ENCODE data around the gene PLEKHA7. TPM values are rescaled to one million over a fixed set of nuclear protein-coding genes. Genes with fewer than 3 reads are reported as not detected.

PLEKHA7 gene
- total RNA-seq, 1 experiment from 2014 or later: 18.4 TPM

DNA sequence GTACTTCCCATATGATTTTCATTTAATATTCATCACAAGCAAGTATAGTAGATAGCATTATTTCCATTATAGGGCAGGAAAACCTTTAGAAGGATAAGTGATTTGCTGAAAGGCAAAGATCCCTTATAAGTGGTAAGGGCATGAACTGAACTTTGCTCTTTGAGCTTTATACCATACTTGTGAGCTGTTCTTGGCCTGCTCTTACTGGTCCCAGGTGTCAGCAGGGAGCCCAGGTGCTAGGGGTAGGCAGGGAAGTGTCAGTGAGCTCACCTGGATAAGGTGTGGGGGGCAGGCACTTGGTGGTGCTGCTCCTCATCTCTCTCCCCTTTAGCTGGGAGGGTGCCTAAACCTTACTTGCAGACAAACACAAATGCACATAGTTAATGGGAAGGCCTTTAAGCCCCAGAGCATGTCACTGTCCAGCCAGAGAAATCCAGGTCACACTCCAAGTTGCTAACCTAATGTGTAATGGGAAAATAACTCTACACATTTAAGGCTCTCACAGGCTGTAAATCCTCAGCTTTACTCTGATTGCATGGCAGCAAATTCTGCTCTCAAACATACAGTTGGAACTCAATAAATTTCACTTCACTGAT is 114.4 kb downstream of the PLEKHA7 start:
- no peak overlapping the region for H3K4me3 ChIP-seq (ENCODE audit: low read length)
- H4K20me1 ChIP-seq (ENCODE audit: low read length): no peaks in the 10 kb centered on the region
- H3K9me3 ChIP-seq (ENCODE audit: low read length): no peaks in the 10 kb centered on the region
- DNase-seq (no peak), ATAC-seq (no peak)
- H3K9me2 ChIP-seq (replicated peaks; ENCODE audit: low read length): no peaks in the 10 kb centered on the region
- H3K4me2 ChIP-seq (ENCODE audit: low read length): no peak overlapping the region
- no peaks in the 10 kb centered on the region for H3K27me3 ChIP-seq (ENCODE audit: low read length)
- no peaks in the 10 kb centered on the region for H3K36me3 ChIP-seq (ENCODE audit: low read depth, low read length)
- no TSS peak for BruUV-seq (replicated peaks)
- H3F3A ChIP-seq (ENCODE audit: low read length, unreplicated experiment): no peaks in the 10 kb centered on the region
- CTCF ChIA-PET: no interaction called here
- intact Hi-C loops (cut with micrococcal nuclease): no loop called here
- H3K27ac ChIP-seq (ENCODE audit: low read length): no peak overlapping the region
- TF ChIP-seq EZH2 (IDR thresholded peaks at IDR 0.05; ENCODE audit: low read length, unreplicated experiment) (no peak), EZH2phosphoT487 (IDR thresholded peaks at IDR 0.05; ENCODE audit: borderline replicate concordance, low read length) (no peak)
- TF ChIP-seq, protein P1, sequence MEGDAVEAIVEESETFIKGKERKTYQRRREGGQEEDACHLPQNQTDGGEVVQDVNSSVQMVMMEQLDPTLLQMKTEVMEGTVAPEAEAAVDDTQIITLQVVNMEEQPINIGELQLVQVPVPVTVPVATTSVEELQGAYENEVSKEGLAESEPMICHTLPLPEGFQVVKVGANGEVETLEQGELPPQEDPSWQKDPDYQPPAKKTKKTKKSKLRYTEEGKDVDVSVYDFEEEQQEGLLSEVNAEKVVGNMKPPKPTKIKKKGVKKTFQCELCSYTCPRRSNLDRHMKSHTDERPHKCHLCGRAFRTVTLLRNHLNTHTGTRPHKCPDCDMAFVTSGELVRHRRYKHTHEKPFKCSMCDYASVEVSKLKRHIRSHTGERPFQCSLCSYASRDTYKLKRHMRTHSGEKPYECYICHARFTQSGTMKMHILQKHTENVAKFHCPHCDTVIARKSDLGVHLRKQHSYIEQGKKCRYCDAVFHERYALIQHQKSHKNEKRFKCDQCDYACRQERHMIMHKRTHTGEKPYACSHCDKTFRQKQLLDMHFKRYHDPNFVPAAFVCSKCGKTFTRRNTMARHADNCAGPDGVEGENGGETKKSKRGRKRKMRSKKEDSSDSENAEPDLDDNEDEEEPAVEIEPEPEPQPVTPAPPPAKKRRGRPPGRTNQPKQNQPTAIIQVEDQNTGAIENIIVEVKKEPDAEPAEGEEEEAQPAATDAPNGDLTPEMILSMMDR (conservative IDR thresholded peaks at IDR 0.05; ENCODE audit: low read depth, low read length): no peak
- H2AFZ ChIP-seq (ENCODE audit: low read length): no peak overlapping the region
- POLR2A ChIA-PET (ENCODE audit: unreplicated experiment): no interaction called here
- H3K9ac ChIP-seq (ENCODE audit: low read length): no peak overlapping the region
- H3K79me2 ChIP-seq (ENCODE audit: low read length): peaks cover 28% of the 10 kb centered on the region
- H3K4me1 ChIP-seq (ENCODE audit: insufficient read depth, low read length): peaks cover 28% of the 10 kb centered on the region

DNA sequence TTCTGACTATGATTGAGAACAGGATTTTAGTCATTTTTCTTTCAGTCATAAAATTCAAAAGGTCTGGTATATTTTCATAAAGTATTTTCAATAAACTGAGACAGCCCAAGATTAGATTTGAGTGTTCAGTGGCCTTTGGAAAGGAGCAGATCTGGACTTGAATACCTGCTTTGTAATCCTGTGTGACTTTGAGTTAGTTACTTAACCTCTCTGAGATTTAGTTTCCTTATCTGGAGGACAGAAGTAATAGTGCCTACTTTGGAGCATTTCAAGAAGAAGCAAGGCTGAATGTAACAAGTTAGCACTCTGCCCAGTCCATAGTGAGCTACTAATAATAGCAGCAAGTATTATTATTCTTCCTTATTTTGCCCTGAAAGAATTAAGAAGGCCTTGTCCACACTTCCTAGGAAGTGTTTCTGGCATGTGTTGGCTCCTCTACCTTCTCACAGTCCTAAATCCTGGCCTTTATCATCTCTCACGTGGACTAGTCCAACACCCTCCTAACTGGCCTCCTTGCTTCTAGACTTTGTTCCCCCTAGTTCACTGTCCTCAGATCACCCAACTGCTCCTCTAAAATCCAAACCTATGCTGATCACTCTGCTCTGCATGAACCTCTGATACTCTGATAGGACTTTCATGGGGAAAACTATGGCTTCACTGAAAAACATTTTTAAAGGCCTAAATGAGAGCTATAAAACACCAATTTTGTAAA is 115.8 kb downstream of the PLEKHA7 start:
- BruUV-seq (replicated peaks): no TSS peak
- Histone ChIP-seq H3F3A (ENCODE audit: low read length, unreplicated experiment) (no peaks in the 10 kb centered on the region), H3K9ac (ENCODE audit: low read length) (no peak overlapping the region), H3K9me3 (ENCODE audit: low read length) (no peaks in the 10 kb centered on the region), H3K36me3 (ENCODE audit: low read depth, low read length) (no peaks in the 10 kb centered on the region), H3K27me3 (ENCODE audit: low read length) (no peaks in the 10 kb centered on the region), H4K20me1 (ENCODE audit: low read length) (no peaks in the 10 kb centered on the region), H3K4me1 (ENCODE audit: insufficient read depth, low read length) (peaks cover 32% of the 10 kb centered on the region), H3K27ac (ENCODE audit: low read length) (no peak overlapping the region), H3K4me2 (ENCODE audit: low read length) (no peak overlapping the region), H3K79me2 (ENCODE audit: low read length) (peaks cover 18% of the 10 kb centered on the region), H3K4me3 (ENCODE audit: low read length) (no peak overlapping the region), H2AFZ (ENCODE audit: low read length) (no peak overlapping the region), H3K9me2 (replicated peaks; ENCODE audit: low read length) (no peaks in the 10 kb centered on the region)
- CTCF ChIA-PET: no interaction called here
- intact Hi-C loops (cut with micrococcal nuclease): no loop called here
- DNase-seq (no peak), ATAC-seq (no peak)
- POLR2A ChIA-PET (ENCODE audit: unreplicated experiment): no interaction called here
- TF ChIP-seq EZH2phosphoT487 (IDR thresholded peaks at IDR 0.05; ENCODE audit: borderline replicate concordance, low read length) (no peak), EZH2 (IDR thresholded peaks at IDR 0.05; ENCODE audit: low read length, unreplicated experiment) (no peak)
- TF ChIP-seq, protein P1 (conservative IDR thresholded peaks at IDR 0.05; ENCODE audit: low read depth, low read length): no peak

DNA sequence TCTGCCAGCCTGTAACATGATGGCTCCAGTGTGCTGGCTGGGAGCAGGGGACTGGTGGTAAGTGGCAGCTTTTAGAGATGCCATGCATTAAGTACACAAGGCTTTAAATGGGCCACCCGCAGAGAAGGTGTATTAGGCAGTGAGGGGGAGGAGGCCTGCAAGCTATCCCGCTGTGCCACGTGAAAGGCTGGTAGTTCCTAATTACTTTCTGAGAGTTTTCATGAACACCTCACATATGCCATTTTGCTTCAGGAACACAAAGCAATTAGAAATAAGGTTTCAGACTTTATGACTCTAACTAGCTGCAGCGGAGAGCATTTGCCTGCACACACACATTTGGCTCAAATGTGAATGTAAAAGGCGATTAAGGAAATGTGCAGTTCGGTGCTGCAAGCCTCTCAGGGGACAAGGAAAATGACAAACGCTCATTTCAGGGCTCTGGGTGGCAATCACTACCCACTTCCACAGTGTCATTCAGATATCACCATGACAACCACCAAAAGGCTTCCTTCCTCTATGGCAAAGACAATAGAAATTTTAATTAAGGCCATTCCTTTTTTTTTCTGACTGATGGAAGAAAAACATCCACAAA is 116.6 kb downstream of the PLEKHA7 start:
- peaks cover 15% of the 10 kb centered on the region for H3K79me2 ChIP-seq (ENCODE audit: low read length)
- no peak overlapping the region for H3K4me2 ChIP-seq (ENCODE audit: low read length)
- no peaks in the 10 kb centered on the region for H3K9me3 ChIP-seq (ENCODE audit: low read length)
- no peaks in the 10 kb centered on the region for H3K9me2 ChIP-seq (replicated peaks; ENCODE audit: low read length)
- no TSS peak for BruUV-seq (replicated peaks)
- no peaks in the 10 kb centered on the region for H3K27me3 ChIP-seq (ENCODE audit: low read length)
- intact Hi-C loops (cut with micrococcal nuclease): no loop called here
- H3K4me1 ChIP-seq (ENCODE audit: insufficient read depth, low read length): peaks cover 32% of the 10 kb centered on the region
- no peak overlapping the region for H3K27ac ChIP-seq (ENCODE audit: low read length)
- POLR2A ChIA-PET (ENCODE audit: unreplicated experiment): no interaction called here
- H3F3A ChIP-seq (ENCODE audit: low read length, unreplicated experiment): no peaks in the 10 kb centered on the region
- no peaks in the 10 kb centered on the region for H4K20me1 ChIP-seq (ENCODE audit: low read length)
- no peaks in the 10 kb centered on the region for H3K36me3 ChIP-seq (ENCODE audit: low read depth, low read length)
- CTCF ChIA-PET: no interaction called here
- no peak for ATAC-seq
- TF ChIP-seq, protein P1 (conservative IDR thresholded peaks at IDR 0.05; ENCODE audit: low read depth, low read length): no peak
- TF ChIP-seq EZH2 (IDR thresholded peaks at IDR 0.05; ENCODE audit: low read length, unreplicated experiment) (no peak), EZH2phosphoT487 (IDR thresholded peaks at IDR 0.05; ENCODE audit: borderline replicate concordance, low read length) (no peak)
- no peak overlapping the region for H3K9ac ChIP-seq (ENCODE audit: low read length)
- DNase-seq: no peak
- no peak overlapping the region for H2AFZ ChIP-seq (ENCODE audit: low read length)
- no peak overlapping the region for H3K4me3 ChIP-seq (ENCODE audit: low read length)

Measured in PC-3 (cell line).